Keratinocyte (primary cell): ENCODE results near the gene SMAD3. TPM values are rescaled to one million over a fixed set of nuclear protein-coding genes. Genes with fewer than 3 reads are reported as not detected.

Source experiments
- DNase-seq: peaks from one replicate; pipeline ENCODE4 v3.0.0-alpha.2; 2011; ENCODE audit warnings: low read depth, missing footprints, low spot score
- FAIRE-seq: peaks from 2 replicates; lab custom pipeline; 2011; peaks lifted over from hg19 to GRCh38; lab: Jason Lieb, UNC
- H2AFZ ChIP-seq: 2 replicates; pipeline ENCODE4 v1.6.0; 2012; ENCODE audit warnings: low read length, control low read depth, inconsistent platforms; ENCODE audit not compliant: control insufficient read depth
- H3K27ac ChIP-seq: 2 replicates; pipeline ENCODE4 v1.5.1; 2011; ENCODE audit warnings: low read length; ENCODE audit not compliant: control insufficient read depth, insufficient read depth
- H3K27me3 ChIP-seq: 3 replicates; pipeline ENCODE4 v1.6.0; 2011; ENCODE audit warnings: low read length; ENCODE audit not compliant: control insufficient read depth, insufficient read depth; ENCODE audit errors: extremely low read depth
- H3K36me3 ChIP-seq, 2 experiments: 2 replicates in 1 of 2; 3 replicates in 1 of 2; pipeline ENCODE4 v1.5.1; 2011; ENCODE audit warnings: low read length in 2 of 2, mild to moderate bottlenecking in 1 of 2; ENCODE audit not compliant: control insufficient read depth in 2 of 2, insufficient read depth in 2 of 2; ENCODE audit errors: extremely low read depth in 1 of 2
- H3K4me1 ChIP-seq: 3 replicates; pipeline ENCODE4 v1.5.1; 2011; ENCODE audit warnings: low read length; ENCODE audit not compliant: control insufficient read depth, insufficient read depth; ENCODE audit errors: extremely low read depth
- H3K4me2 ChIP-seq: 3 replicates; pipeline ENCODE4 v1.6.0; 2011; ENCODE audit warnings: low read depth, low read length; ENCODE audit not compliant: control insufficient read depth, insufficient read depth; ENCODE audit errors: extremely low read depth
- H3K4me3 ChIP-seq, 3 experiments: fragments of 200-600 bp in 1 of 3; sonication (generic) in 1 of 3; 2 replicates in 2 of 3; 3 replicates in 1 of 3; pipeline ENCODE4 v1.5.1; 2011 to 2016; ENCODE audit warnings: low read length in 3 of 3, mild to moderate bottlenecking in 3 of 3, control low read depth in 2 of 3, inconsistent platforms in 1 of 3, low read depth in 1 of 3, mixed read lengths in 1 of 3, mixed run types in 1 of 3, moderate library complexity in 1 of 3; ENCODE audit not compliant: control insufficient read depth in 2 of 3, insufficient read depth in 2 of 3; ENCODE audit errors: extremely low read depth in 1 of 3
- H3K79me2 ChIP-seq: 2 replicates; pipeline ENCODE4 v1.6.0; 2012; ENCODE audit warnings: low read length; ENCODE audit not compliant: control insufficient read depth, insufficient read depth
- H3K9ac ChIP-seq: 3 replicates; pipeline ENCODE4 v1.6.0; 2011; ENCODE audit warnings: low read length; ENCODE audit not compliant: control insufficient read depth, insufficient read depth; ENCODE audit errors: extremely low read depth
- H3K9me1 ChIP-seq: 3 replicates; pipeline ENCODE4 v1.6.0; 2011; ENCODE audit warnings: low read length; ENCODE audit not compliant: control insufficient read depth, insufficient read depth; ENCODE audit errors: extremely low read depth
- H3K9me3 ChIP-seq: 2 replicates; pipeline ENCODE4 v1.5.1; 2012; ENCODE audit warnings: low read depth, low read length; ENCODE audit not compliant: control insufficient read depth
- H4K20me1 ChIP-seq: 3 replicates; pipeline ENCODE4 v1.6.0; 2011; ENCODE audit warnings: low read length; ENCODE audit not compliant: control insufficient read depth, insufficient read depth; ENCODE audit errors: extremely low read depth
- CTCF ChIP-seq, 3 experiments: IDR thresholded peaks in 1 of 3; conservative IDR thresholded peaks in 1 of 3; optimal IDR thresholded peaks in 1 of 3; 2 replicates in 2 of 3; 3 replicates in 1 of 3; pipeline versions ENCODE3 to v1.5.1; 2011; ENCODE audit warnings: low read length in 3 of 3, mild to moderate bottlenecking in 3 of 3, moderate library complexity in 2 of 3, control low read depth in 1 of 3, inconsistent platforms in 1 of 3; ENCODE audit not compliant: insufficient read depth in 2 of 3; ENCODE audit errors: extremely low read depth in 1 of 3
- EZH2 ChIP-seq: IDR thresholded peaks from one replicate; pipeline ENCODE4 v1.6.1; 2012; ENCODE audit warnings: inconsistent platforms, mild to moderate bottlenecking, low read length, moderate library complexity
- dilution Hi-C: fragments of 300-500 bp; cut with MboI; formaldehyde crosslinking; loops from one replicate; pipeline ENCODE4 v1.7.0; 2020; ENCODE audit warnings: low sequenced_read_pairs; ENCODE audit not compliant: extremely low pct_ligation_motif_present
- polyA plus RNA-seq, 5 experiments: library from polyadenylated mRNA; depleted of rRNA in 3 of 5; stranded (reverse) in 3 of 5; stranded (forward) in 1 of 5; unstranded in 1 of 5; fragments of >200 nt; gene quantifications; 1 replicate in 1 of 5; 2 replicates in 3 of 5; 3 replicates in 1 of 5; pipeline versions ENCODE4 v1.2.1 to v1.2.3, GENCODE V29; 2011 to 2012; ENCODE audit warnings: missing spikeins in 2 of 5, low read depth in 1 of 5, low replicate concordance in 1 of 5

SMAD3 gene
- polyA plus RNA-seq, 1 donor (not counting 4 experiments of a cell fraction or from before 2014, with no cell fraction given) = 33.7 TPM

- dilution Hi-C loops = no loop called here
- H3K79me2 ChIP-seq = no peaks in the 10 kb centered on the region
- H3K4me1 ChIP-seq = peaks cover 31% of the 10 kb centered on the region
- no peak for TF ChIP-seq EZH2
- no peak for TF ChIP-seq CTCF (optimal IDR thresholded peaks at IDR 0.05 in 1 of 3, IDR thresholded peaks at IDR 0.05 in 1 of 3, conservative IDR thresholded peaks at IDR 0.05 in 1 of 3; ENCODE audit: extremely low read depth in 1 of 3, insufficient read depth in 2 of 3, low read length in 3 of 3)
- no peaks in the 10 kb centered on the region for H3K36me3 ChIP-seq
- no peaks in the 10 kb centered on the region for H3K9me1 ChIP-seq
- no peak for DNase-seq
- no peak for FAIRE-seq
- H3K9me3 ChIP-seq = no peaks in the 10 kb centered on the region
- H4K20me1 ChIP-seq = no peaks in the 10 kb centered on the region
- peak overlapping the region in 1 of 3 experiments; percentile 36 for H3K4me3 ChIP-seq
- H3K27me3 ChIP-seq = no peaks in the 10 kb centered on the region
- peak overlapping the region; percentile 58 for H3K9ac ChIP-seq
- H2AFZ ChIP-seq = no peak overlapping the region
- H3K27ac ChIP-seq = no peak overlapping the region
- H3K4me2 ChIP-seq = peak overlapping the region; percentile 67
These were observed 22.8 kb upstream of the SMAD3 start for GRCh38 chr15:67042551-67043142.

GRCh38 chr15:67043939-67044771, 21.2 kb upstream of the SMAD3 start:
- H3K9ac ChIP-seq = peak overlapping the region; percentile 60
- peak overlapping the region; percentile 31 for H3K4me2 ChIP-seq
- FAIRE-seq (no peak), DNase-seq (no peak)
- no peaks in the 10 kb centered on the region for H3K27me3 ChIP-seq
- TF ChIP-seq EZH2 (no peak), CTCF (optimal IDR thresholded peaks at IDR 0.05 in 1 of 3, IDR thresholded peaks at IDR 0.05 in 1 of 3, conservative IDR thresholded peaks at IDR 0.05 in 1 of 3; ENCODE audit: extremely low read depth in 1 of 3, insufficient read depth in 2 of 3, low read length in 3 of 3) (no peak)
- peak overlapping the region; percentile 72 for H3K27ac ChIP-seq
- H3K4me3 ChIP-seq = no peak overlapping the region
- no peaks in the 10 kb centered on the region for H3K9me1 ChIP-seq
- no peaks in the 10 kb centered on the region for H4K20me1 ChIP-seq
- H2AFZ ChIP-seq = peak overlapping the region; percentile 61
- dilution Hi-C loops = no loop called here
- H3K4me1 ChIP-seq = peaks cover 45% of the 10 kb centered on the region
- H3K9me3 ChIP-seq = no peaks in the 10 kb centered on the region
- no peaks in the 10 kb centered on the region for H3K36me3 ChIP-seq
- no peaks in the 10 kb centered on the region for H3K79me2 ChIP-seq
